ENCODE results near the gene S100PBP. TPM values are rescaled to one million over a fixed set of nuclear protein-coding genes. Genes with fewer than 3 reads are reported as not detected.

Gene S100PBP
- total and polyA plus RNA-seq, 9 of the 15 experiments (the other 6 are each of a cell fraction or from before 2014, with no cell fraction given) = 22.9 to 60.2 (median 32.9) TPM

GRCh38 chr1:32798191-32798590, 19.3 kb upstream of the S100PBP start:
- Histone ChIP-seq H4K20me1 (replicated peaks; ENCODE audit: control insufficient read depth, insufficient read depth, low read length) (no peaks in the 10 kb centered on the region), H3K79me2 (ENCODE audit: control insufficient read depth, insufficient read depth, low read length) (peaks cover 20% of the 10 kb centered on the region; the same call in 1 of the 3 replicates), H3K4me1 (replicated peaks in 1 of 2; ENCODE audit: control insufficient read depth in 2 of 2, insufficient read depth in 2 of 2, low read length in 2 of 2) (peaks cover 0 to 4% of the 10 kb centered on the region in 2 experiments; a peak in 1 of 5 replicates), H3K27me3 (ENCODE audit: control insufficient read depth in 2 of 2, insufficient read depth in 2 of 2, low read length in 2 of 2) (no peaks in the 10 kb centered on the region), H3K4me3 (no peak overlapping the region), H2AFZ (ENCODE audit: low read depth, low read length) (no peak overlapping the region), H3K36me3 (ENCODE audit: control insufficient read depth, insufficient read depth, low read length) (peaks cover 83% of the 10 kb centered on the region), H3K4me2 (ENCODE audit: insufficient read depth, low read length) (no peak overlapping the region), H3K9ac (ENCODE audit: insufficient read depth in 1 of 2, low read depth in 2 of 2, low read length in 2 of 2) (no peak overlapping the region), H3K9me1 (ENCODE audit: control insufficient read depth, insufficient read depth, low read length) (peaks cover 3% of the 10 kb centered on the region), H3K9me3 (replicated peaks; ENCODE audit: control insufficient read depth, insufficient read depth, low read depth, low read length) (no peaks in the 10 kb centered on the region), H3K27ac (ENCODE audit: extremely low read depth, low read depth, low read length) (no peak overlapping the region)
- CTCF ChIA-PET (ENCODE audit: low intra/inter-chr PET ratio) = no interaction called here
- no TSS peak for BruUV-seq (replicated peaks)
- WGBS (ENCODE audit: insufficient coverage, low coverage, missing lambda C conversion rate) = 96% methylated on average over 4 of the region's 4 CpGs
- intact Hi-C loops (cut with micrococcal nuclease) = no loop called here
- in situ Hi-C loops (cut with MboI) = no loop called here
- FAIRE-seq (no peak), DNase-seq (ENCODE audit: extremely low read depth in 1 of 4, low spot score in 3 of 4) (no peak), ATAC-seq (no peak)
- POLR2A ChIA-PET = interaction anchor here (0.7 to 1.2 kb wide), 4 partner anchors 14 to 403 kb away, joined by 3 read pairs; no protein-coding TSS in a partner anchor
- TF ChIP-seq CEBPG (CRISPR knock-in tag; IDR thresholded peaks at IDR 0.05) (no peak), CEBPG (tag; conservative IDR thresholded peaks at IDR 0.05 in 1 of 2, IDR thresholded peaks at IDR 0.05 in 1 of 2) (no peak), ZKSCAN1 (IDR thresholded peaks at IDR 0.05; ENCODE audit: low read depth, low read length) (no peak), ATF2 (CRISPR knock-in tag; IDR thresholded peaks at IDR 0.05) (no peak), CREB3L1 (IDR thresholded peaks at IDR 0.05; ENCODE audit: borderline replicate concordance, low read depth) (no peak), TFAP4 (CRISPR knock-in tag; IDR thresholded peaks at IDR 0.05; ENCODE audit: borderline replicate concordance) (no peak), POU5F1 (IDR thresholded peaks at IDR 0.05; ENCODE audit: borderline replicate concordance, low read depth, low read length, partially characterized antibody) (no peak), THAP7 (CRISPR knock-in tag; IDR thresholded peaks at IDR 0.05) (no peak), ZMIZ1 (IDR thresholded peaks at IDR 0.05; ENCODE audit: low read depth in 2 of 2, low read length in 2 of 2) (no peak), RFX5 (IDR thresholded peaks at IDR 0.05; ENCODE audit: low read depth, low read length) (no peak), MED1 (CRISPR knock-in tag; IDR thresholded peaks at IDR 0.05; ENCODE audit: borderline replicate concordance) (no peak), NFE2L1 (tag; IDR thresholded peaks at IDR 0.05; ENCODE audit: borderline replicate concordance, low read depth) (no peak), SP1 (CRISPR knock-in tag; IDR thresholded peaks at IDR 0.05) (no peak), MIER1 (IDR thresholded peaks at IDR 0.05; ENCODE audit: low read depth) (no peak)

Measured in K562 (cell line).